GM23248 (cell line): ENCODE measurements around the gene IL1RAPL1.

Experiments
- EZH2 ChIP-seq: fragments of 200-600 bp; sonication (generic); IDR thresholded peaks from 2 replicates; pipeline ENCODE4 v1.6.1; 2018; ENCODE audit warnings: antibody characterized with exemption, mild to moderate bottlenecking; ENCODE audit not compliant: insufficient read depth, poor library complexity, severe bottlenecking
- EZH2phosphoT487 ChIP-seq: fragments of 200-600 bp; sonication (generic); IDR thresholded peaks from 2 replicates; pipeline ENCODE4 v1.6.1; 2018; ENCODE audit warnings: antibody characterized with exemption, moderate library complexity, mild to moderate bottlenecking, low read depth; ENCODE audit not compliant: insufficient read depth

GRCh38 chrX:29071525-29072320 lies 484.5 kb downstream of the IL1RAPL1 start:
- no peak for TF ChIP-seq EZH2
- no peak for TF ChIP-seq EZH2phosphoT487
